Posterior cingulate gyrus (tissue), 11 donors: ENCODE results near the gene PFDN4.

Experiments used
- DNase-seq, 10 donors: peaks; one replicate each; pipeline versions ENCODE4 v3.0.0 to v3.0.0-alpha.2; 2020 to 2021; ENCODE audit warnings: mixed read lengths in 3 of 10
- intact Hi-C: fragments of 100-400 bp; cut with DNase I; formaldehyde crosslinking; loops from one replicate; pipeline ENCODE4 v1.15.1; 2023

PFDN4 gene

DNA sequence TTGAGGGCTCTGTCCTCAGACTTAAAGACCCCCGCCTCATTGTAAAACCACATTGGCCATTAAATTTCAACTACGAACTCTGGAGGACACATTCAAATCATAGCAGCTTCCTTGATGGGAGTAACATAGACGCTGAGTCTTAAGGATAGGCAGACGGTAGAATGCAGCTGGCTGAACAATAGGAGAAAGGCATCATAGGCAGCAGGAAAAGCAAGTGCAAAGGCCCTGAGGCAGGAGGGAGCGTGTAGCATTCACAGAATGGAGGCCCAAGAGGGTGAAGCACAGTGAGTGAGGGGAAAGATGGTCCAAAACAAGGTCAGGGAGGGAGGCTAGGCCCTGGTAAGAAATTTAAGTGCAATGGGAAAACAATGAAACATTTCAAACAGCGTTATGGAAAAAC lies 8.6 kb upstream of the PFDN4 start:
- no peak for DNase-seq
- intact Hi-C loops, result loop anchor here (1.0 kb wide), 1 partner anchor 103 kb away; no protein-coding TSS in a partner anchor

DNA sequence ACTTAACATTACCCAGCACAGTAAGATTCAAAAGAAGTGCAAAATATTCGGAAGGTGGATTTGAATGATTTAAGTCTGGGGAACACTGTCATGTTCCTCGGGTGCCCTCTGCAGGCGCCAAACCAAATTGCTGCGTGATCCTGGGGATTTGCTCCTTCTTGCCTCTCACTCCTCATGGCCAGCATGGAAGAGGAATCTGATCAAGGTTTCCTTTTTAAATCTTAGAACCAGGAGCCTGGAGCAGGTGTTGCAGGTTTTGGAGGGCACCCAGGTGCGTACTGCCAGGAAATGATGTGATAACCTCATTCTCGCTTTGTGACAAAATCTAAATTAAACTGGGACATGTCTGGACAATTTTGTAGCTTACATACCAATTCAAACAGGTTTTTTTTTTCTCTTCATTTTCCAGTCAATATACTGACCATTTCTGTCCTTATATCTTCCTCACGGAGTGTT lies 8.1 kb upstream of the PFDN4 start:
- peak; percentile 52 to 96 (median 82) for DNase-seq
- intact Hi-C loops, result loop anchor here (1.0 to 10.0 kb wide), 2 partner anchors 103 to 285 kb away; no protein-coding TSS in a partner anchor

DNA sequence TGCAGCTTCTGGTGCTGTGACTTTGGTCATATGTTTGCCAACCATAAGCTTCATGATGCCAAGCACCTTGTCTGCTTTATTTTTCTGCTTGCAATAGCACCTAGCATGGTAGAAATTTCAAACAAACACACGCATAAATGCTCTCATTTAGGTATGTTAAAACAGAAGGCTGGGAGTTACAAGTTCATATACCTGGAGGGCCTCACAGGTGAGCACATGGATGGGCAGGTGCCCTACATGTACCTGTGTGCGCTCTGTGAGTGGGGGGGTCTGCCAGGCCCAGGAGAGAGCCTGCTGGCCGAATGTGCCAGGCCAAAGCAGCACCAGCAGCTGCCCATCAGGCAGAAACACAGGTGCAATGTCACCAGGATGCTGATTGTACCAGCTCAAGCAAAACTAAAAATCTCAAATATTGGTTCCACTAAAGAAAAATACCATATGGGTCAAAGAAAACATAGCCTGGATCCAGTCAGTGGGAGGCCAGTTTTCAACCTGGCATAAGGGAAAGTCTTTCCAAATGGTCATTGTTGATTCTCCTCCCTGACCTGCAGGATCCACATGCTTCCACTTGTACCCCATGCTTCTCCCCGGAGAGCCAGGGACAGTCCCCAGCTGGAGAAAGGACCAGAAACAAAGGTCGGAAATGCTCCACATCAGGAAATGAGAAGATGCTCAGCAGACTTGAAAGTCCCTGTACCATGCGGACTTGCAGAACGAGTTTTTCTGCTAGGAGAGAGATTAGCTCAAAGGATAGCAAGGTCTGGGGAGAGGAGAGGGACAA lies 7.2 kb upstream of the PFDN4 start:
- intact Hi-C loops, result loop anchor here (10.0 kb wide), 1 partner anchor 286 kb away; no protein-coding TSS in a partner anchor
- no peak for DNase-seq

DNA sequence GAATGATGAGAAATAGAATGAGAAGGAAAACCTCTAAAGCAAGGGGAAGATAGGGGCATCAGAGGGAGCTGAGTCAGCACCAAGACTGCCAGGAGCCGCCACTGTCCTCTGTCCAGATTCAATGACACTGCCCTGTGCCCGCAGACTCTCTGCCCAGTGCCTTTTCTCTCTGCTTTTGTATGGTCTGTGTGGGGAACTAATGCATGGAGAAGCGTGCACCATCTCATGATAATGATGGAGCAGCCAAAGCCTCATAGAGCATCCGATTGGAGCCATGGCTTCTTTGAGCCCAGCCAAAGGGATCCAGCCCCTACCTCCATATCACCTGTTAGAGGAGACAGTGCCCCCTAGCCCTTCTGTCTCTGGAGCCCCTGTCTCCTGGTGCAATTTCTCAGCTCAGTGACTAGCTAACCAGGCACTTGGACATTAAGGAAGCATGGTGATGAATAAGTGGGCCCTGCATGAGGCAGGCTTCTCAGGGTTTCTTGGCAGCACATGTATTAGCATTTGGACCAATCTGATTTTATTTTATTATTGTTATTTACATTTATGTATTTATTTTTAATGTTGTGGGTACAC lies 6.5 kb upstream of the PFDN4 start:
- intact Hi-C loops, result loop anchor here (10.0 kb wide), 1 partner anchor 287 kb away; no protein-coding TSS in a partner anchor
- no peak for DNase-seq

DNA sequence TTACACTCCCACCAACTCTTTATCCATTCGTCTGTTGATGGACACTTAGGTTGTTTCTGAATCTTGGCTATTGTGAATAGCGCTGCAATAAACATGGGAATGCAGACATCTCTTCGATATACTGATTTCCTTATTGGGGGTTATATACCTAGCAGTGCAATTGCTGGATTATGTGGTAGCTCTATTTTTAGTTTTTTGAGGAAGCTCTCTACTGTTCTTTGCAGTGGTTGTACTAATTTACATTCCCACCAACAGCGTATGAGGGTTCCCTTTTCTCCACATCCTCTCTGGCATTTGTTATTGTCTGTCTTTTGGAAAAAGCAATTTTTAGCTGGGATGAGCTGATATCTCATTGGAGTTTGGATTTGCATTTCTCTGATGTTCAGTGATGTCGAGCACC lies 4.6 kb upstream of the PFDN4 start:
- intact Hi-C loops, result loop anchor here (10.0 kb wide), 1 partner anchor 288 kb away; no protein-coding TSS in a partner anchor
- DNase-seq, result no peak

DNA sequence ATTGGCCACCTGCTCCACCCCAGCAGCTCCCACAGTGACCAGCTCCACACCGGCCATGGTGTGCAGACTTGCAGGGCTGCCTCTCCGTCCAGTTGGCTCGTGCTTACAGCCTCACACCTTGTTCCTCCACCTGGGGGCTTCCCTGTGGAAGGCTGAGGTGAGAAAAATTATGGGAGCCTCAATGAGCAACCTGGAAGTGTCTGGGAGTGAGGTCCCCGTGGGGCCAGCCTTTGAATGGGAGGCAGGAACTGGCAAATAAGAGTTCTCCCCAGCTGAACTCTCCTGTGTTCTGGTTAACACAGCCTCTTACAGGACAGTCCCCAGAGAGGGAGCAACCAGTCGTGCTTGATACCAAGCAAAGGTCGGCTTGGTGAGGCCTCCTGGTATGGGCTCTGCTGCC lies 3.8 kb upstream of the PFDN4 start:
- DNase-seq, result no peak
- intact Hi-C loops, result loop anchor here (10.0 kb wide), 1 partner anchor 289 kb away; no protein-coding TSS in a partner anchor

DNA sequence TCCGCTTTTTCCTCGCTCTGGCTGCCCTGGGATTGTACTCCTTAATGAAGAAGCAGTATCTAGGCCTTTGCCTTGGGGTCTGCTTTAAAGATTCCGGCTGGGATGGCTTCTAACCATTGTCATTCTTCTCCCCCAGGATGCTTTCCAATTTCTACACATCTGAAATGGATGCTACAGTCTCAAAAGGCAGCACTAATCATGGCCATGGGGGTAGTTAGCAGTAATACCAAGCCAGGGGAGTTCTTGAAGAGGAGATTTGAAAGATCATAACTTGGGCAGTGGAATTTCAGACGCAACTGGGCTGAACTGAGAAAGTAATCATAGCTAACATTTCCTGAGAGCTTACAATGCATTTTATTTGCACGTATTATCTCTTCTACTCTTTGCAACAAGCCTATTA lies 3.4 kb upstream of the PFDN4 start:
- DNase-seq, result no peak
- intact Hi-C loops, result loop anchor here (10.0 kb wide), 1 partner anchor 290 kb away; no protein-coding TSS in a partner anchor

DNA sequence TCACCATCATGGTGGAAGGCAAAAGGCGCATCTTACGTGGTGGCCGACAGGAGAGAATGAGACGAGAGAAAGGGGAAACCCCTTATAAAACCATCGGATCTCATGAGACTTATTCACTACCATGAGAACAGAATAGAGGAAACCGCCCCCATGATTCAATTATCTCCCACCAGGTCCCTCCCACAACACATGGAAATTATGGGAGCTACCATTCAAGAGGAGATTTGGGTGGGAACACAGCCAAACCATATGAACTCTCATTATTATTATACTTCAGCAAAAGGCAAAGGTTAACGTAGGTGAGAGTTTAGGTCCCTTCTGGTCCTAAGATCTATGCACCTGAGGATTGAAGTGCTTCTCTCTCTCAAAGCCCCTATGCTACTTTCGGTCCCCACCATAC lies 2.4 kb upstream of the PFDN4 start:
- intact Hi-C loops, result loop anchor here (10.0 kb wide), 1 partner anchor 291 kb away; no protein-coding TSS in a partner anchor
- DNase-seq, result no peak

DNA sequence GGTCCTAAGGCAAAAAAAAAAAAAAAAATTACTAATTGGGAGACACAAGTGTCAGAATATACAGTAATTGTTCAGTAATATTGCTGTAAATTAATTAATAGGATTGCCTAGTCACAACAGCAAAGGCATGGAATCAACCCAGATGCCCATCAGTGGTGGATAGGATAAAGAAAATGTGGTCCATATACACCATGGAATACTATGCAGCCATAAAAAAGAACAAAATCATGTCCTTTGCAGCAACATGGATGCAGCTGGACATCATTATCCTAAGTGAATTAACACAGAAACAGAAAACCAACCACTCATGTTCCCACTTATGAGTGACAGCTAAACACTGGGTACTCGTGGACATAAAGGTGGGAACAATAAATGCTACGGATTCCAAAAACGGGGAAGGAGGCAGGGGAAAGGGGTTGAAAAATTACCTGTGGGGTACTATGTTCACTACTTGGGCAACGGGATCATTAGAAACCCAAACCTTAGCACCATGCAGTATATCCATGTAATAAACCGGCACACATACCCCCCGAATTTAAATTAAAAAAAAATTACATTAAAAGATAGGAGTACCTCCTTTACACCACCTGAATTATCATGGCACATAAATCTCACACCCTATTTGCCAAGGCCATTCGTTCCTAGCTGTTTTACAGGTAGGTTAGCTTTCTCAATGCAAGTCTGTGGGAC lies 689 bp upstream of the PFDN4 start:
- no peak for DNase-seq
- intact Hi-C loops, result loop anchor here (10.0 kb wide), 1 partner anchor 292 kb away; no protein-coding TSS in a partner anchor

DNA sequence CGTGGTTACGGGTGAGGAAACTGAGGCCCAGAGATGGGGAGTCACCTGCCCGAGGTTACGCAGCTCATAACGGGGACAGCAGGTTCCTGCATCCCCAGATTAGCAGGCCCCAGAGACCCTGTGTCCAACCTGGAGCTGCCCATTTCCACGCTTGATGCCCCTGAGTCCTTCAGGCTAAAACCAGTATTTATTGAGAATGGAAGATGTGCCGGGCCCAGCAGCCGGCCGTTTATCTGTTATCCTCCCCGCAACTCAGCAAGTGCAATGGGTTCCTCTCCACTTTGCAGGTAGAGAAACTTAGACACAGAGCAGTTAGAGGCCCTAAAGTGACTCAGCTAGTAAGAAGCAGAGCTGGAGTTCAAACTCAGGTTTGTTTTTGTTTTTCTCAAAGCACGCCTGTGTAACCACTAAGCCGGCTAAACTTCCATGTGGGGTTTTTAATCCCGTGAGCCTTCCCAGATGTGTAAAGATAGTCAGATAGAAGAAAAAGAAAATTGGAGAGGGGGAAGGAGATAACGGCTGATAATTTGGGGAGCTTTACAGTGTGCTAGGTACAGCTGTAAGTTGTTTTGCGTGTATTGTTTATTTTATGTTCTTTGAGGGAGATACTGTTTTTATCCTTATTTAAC lies 775 bp downstream of the PFDN4 start:
- DNase-seq, result peak in 2 of 10 donors; percentile 27 to 29
- intact Hi-C loops, result loop anchor here (10.0 kb wide), 1 partner anchor 294 kb away; no protein-coding TSS in a partner anchor

DNA sequence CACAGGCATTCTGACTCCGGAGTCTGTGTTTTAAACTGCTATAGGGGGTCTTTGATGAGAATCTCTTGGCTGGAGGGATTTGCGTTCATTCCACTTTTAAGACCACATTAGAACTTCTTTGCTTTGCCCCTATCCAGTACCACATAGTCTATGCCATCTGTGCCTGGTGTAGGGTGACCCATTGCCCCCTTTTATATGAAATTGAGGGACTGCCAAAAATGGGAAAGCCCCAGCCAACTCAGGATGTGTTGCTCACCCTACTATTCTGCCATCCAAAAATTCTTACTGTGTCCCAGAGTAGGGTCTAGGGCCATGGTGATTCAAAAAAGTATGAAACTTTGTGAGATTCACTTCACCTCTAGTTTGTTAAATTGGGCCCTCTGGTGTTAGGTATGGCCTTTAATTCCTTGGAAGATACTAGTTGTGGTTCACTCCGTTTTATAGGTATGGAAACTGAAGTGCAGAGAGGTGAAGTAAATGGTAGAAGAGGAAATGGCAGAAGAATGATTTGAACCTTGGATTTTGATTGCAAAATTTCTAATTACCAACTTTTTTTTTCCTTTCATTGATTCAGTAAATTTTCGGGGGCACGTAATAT lies 1.4 kb downstream of the PFDN4 start:
- intact Hi-C loops, result loop anchor here (10.0 kb wide), 1 partner anchor 295 kb away; no protein-coding TSS in a partner anchor
- no peak for DNase-seq

DNA sequence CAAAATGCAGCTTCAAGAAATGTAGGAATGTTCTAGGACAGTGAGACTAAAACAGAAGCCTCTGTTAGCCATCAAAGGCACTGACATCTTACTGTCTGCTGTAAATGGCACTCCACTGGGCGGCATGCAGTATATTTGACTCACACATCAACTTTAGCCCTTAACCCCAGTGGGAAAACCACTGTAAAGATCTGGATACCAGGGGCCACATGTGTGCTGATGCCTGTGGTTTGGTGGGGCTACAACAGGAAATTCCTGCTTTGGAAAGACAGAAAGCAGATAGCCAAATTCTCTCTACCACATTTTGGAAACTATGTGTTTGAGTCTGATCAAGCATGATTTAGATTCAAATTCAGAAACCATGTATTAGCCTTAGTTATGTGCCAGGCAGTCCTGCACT lies 4.3 kb downstream of the PFDN4 start:
- intact Hi-C loops, result no loop called here
- no peak for DNase-seq

DNA sequence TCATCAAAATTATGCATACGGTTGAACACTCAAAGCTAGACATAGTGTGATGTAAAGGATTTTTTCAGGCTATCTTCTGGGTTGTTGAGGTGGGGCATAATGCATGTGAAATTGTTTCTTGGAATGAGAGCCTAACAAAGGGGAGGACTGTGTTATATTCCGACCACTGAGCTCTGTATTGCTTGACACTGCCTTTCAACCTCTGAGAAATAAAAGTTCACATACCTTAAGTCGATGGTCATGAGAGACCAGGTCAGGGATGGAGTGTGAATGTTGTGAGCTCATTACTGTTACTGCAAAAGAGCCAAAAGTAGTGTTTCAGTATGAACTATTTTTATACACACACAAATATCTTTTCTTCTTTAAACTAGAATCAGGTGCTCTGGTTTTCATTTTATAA lies 5.0 kb downstream of the PFDN4 start:
- intact Hi-C loops, result no loop called here
- DNase-seq, result no peak

DNA sequence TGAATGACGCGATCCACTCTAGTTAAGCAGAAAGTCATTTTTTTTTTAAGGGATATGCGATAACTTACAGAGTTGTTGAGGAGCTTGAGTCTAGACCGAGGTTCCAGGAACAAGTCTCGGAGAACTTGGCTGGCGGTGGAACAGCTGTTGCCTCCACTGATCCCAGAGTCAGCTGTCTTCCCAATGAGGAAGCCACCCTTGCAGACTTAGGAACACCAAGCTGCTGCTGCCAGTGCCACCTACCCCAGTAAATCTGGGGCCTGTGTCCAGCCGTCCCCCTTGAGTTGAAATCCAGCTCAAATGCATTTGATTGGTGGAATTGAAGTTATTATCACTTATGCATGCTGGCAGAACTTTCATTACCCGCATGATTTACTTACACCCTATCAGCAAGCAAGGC lies 6.7 kb downstream of the PFDN4 start:
- DNase-seq, result peak in 3 of 10 donors; percentile 13 to 77 (median 53)
- intact Hi-C loops, result no loop called here

DNA sequence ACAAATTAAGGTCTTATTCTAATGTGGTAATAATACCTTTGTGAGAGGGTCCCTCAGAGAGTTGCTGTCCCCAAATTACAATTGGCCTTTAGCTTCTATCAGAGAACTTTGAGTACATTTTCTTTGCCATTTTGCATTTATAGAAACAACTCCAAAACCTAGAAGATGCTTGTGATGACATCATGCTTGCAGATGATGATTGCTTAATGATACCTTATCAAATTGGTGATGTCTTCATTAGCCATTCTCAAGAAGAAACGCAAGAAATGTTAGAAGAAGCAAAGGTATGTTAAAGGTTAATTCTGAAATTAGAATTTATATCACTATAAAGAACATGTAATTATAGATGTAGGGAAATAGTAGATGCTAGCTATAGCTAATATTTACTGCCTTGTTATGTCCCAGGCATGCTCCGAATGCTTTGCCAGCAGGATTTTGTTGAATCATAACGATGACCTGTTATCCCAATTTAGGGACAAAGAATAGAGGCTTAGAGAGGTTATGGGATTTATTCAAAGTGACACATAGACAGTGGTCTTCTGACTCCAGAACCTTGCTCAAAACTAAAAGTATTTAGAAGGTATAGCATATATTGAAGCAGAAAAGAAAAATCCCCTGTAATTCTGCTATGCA lies 7.4 kb downstream of the PFDN4 start:
- DNase-seq, result no peak
- intact Hi-C loops, result no loop called here

DNA sequence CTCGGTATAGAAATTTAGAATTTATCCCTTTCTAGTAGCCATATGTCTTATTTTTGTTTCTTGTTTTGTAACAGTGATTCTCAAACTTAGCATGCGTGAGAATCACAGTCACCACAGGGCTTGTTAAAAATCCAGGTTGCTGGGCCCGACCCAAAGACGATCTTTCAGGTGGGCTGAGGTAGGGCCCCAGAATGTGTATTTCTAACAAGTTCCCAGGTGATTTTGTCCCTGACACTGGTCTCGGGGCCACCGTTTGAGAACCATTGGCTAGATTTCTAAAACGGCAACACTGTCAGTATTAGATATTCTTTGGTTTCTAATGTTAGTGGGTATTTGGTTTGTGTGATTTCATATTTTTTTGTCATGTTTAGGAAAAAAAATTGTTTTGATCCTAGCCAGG lies 9.9 kb downstream of the PFDN4 start:
- DNase-seq, result no peak
- intact Hi-C loops, result no loop called here

DNA sequence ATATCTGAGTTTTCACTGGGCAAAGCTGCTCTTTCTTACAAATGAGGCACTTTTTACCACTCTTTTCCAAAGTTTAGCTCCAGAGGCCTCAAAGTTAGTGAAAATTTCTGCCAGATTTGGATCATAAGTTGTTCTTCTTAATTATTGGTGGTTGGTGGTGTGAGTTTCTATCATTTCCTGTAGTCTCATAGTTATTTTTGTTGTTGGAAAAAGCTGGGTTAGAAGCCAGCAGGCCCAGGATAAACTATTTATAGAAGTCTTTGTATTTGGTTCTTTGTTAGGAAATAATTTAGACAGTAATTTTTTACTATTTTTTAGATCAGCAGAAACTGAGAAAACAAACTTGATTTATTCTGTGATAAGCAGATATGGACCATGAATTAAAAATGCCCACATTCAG lies 10.6 kb downstream of the PFDN4 start:
- intact Hi-C loops, result no loop called here
- DNase-seq, result no peak

DNA sequence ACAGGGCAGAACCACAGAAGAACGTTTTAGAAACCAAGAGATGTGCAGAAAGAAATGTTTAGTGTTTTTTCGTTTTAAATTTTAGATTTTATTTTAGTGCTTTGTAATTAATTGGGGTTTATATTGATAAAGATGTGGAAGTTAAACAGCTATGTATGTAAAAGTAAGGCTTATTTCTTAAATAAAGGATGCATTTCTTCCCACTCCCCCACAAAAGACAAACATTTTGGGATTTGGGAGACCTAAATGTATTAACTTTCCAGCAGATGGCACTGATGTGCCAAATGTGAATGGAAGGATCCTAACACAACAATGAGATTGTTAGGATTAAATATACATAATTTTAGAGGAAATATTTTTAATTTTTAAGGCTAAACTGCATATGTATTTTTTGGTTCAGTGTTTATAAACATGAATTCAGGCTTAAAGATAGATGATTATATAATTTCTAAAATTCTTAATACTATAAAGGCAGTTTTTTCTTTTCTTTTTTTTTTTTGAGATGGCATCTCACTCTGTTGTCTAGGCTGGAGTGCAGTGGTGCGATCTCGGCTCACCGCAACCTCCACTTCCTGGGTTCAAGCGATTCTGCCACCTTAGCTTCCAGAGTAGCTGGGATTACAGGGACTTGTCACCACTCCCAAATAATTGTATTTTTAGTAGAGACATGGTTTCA lies 12.0 kb downstream of the PFDN4 start:
- intact Hi-C loops, result loop anchor here (2.0 kb wide), 1 partner anchor 427 kb away; no protein-coding TSS in a partner anchor
- DNase-seq, result no peak

DNA sequence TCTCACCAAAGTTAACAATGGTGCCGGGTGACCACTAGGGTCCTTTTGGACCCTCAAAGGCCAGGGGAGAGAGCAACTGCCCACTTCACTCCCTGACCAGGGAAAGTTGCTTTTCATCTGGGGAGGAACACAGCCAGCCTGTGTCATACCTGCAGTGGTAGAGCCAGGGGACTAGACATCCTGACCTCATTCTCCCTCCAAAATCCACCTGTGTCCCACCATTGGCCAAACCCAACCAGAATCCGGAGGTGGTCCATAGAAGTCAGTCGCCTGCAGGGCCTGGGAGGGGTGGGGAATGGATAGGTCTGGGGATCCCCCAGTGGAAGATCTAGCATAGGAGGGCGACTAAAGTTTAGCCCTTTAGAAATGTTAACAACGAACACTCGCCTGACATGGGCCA lies 12.8 kb downstream of the PFDN4 start:
- no peak for DNase-seq
- intact Hi-C loops, result loop anchor here (2.0 kb wide), 1 partner anchor 426 kb away; no protein-coding TSS in a partner anchor
